ENCODE results near the gene PLIN4.

The PLIN4 gene

GRCh38 chr19:4505570-4506448, 12.5 kb downstream of the PLIN4 start:
- DNase-seq (ENCODE audit: low read depth): no peak

GRCh38 chr19:4504891-4505569, 13.3 kb downstream of the PLIN4 start:
- DNase-seq (ENCODE audit: low read depth): no peak

GRCh38 chr19:4504297-4504701, 14.0 kb downstream of the PLIN4 start:
- DNase-seq (ENCODE audit: low read depth): no peak

GRCh38 chr19:4503825-4504170, 14.5 kb downstream of the PLIN4 start:
- DNase-seq (ENCODE audit: low read depth): no peak

- DNase-seq (ENCODE audit: low read depth): no peak
Measured at GRCh38 chr19:4503132-4503824, 15.0 kb downstream of the PLIN4 start.

DNA sequence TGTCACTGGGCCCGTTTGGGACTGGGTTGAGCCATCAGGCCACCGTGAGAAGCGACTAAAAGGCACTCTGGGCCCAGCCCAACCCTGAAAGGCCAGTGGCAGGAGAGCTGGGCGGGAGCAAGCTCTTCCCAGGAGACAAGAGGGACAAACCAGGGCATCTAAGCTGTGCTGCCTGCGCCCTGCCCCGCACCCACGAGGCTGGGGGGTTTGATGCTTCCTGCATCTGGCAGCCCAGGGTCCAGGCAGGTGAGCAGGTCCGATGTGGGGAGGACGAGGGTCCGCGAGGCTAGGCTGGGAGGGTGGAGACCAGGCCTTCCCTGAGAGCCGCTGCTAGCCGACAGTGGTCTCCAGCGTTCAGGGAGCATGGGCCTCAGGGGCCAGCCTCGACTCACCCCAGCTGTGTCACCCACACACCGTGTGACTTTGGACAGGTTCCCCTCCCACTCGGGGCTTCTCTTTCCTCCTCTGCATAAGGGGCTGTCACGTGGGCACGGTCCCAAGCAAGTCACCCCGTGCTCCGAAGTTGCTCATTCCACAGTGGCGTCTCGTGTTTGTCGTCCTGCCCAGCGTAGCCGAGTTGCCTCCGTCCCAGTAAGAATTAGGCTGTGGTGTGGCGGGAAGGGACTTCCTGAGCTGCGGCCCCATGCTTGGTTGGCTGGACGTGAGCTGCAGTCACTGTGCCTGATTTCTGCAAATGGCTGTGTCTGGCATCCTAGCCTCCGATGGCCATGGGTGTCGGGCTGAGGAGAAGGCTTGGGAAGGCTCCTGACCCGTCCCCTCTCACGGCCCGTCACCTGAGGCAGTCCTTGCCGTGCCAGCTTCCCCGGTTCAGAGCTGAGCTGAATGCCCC, 15.8 kb downstream of the PLIN4 start:
- DNase-seq (ENCODE audit: low read depth): no peak

DNA sequence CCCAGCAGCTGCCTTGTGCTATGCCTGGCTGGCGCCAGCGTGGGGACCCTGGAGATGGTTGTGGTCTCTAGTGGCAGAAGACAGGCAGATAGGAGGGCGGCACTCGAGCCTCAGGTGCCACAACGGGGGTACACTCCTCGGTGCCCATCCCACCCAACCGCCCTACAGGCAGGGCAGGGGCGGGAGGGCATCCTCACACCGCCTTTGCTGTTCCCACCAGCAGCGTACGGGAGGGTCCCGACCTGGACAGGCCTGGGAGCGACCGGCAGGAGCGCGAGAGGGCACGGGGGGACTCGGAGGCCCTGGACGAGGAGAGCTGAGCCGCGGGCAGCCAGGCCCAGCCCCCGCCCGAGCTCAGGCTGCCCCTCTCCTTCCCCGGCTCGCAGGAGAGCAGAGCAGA, 16.6 kb downstream of the PLIN4 start:
- DNase-seq (ENCODE audit: low read depth): no peak

- DNase-seq (ENCODE audit: low read depth): no peak
Measured at GRCh38 chr19:4500841-4501591, 17.3 kb downstream of the PLIN4 start.

DNA sequence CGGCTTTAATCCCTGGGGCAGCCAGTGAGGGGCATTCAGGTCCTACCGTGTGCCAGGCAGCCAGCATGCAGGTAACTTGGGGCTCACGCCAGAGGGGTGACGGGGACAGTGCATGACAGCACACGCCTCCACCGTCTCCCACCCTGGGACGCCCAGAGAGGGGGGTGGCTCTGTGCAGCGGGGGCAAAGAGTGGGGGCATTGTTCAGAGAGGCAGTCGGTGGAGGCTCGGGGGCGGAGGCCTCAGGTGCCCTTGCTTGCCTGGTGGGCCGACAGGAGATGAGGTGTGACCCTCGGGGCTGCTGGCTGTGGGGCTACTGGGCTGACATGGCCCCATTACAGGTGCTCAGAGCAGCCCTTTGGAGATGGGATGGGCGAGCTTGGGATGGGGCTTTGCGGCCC, 18.4 kb downstream of the PLIN4 start:
- DNase-seq (ENCODE audit: low read depth): no peak

- DNase-seq (ENCODE audit: low read depth): no peak
Measured at GRCh38 chr19:4499318-4499717, 19.0 kb downstream of the PLIN4 start.

DNA sequence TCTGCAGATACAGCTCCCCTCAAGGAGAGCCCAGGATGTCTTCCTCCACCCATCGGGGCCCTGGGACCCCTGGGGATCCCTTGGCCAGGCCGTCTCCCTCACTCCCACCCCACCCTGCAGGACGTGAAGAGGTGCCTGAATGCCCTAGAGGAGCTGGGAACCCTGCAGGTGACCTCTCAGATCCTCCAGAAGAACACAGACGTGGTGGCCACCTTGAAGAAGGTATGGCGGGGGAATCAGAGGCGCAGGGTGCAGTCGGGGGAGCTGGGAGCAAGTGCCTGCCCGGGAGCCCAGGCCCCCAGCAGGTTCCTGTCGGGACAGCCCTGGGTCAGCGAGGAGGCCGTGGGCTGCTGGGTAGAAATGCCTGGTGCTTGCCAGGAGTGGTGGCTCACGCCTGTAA, 19.6 kb downstream of the PLIN4 start:
- no peak for DNase-seq (ENCODE audit: low read depth)

DNA sequence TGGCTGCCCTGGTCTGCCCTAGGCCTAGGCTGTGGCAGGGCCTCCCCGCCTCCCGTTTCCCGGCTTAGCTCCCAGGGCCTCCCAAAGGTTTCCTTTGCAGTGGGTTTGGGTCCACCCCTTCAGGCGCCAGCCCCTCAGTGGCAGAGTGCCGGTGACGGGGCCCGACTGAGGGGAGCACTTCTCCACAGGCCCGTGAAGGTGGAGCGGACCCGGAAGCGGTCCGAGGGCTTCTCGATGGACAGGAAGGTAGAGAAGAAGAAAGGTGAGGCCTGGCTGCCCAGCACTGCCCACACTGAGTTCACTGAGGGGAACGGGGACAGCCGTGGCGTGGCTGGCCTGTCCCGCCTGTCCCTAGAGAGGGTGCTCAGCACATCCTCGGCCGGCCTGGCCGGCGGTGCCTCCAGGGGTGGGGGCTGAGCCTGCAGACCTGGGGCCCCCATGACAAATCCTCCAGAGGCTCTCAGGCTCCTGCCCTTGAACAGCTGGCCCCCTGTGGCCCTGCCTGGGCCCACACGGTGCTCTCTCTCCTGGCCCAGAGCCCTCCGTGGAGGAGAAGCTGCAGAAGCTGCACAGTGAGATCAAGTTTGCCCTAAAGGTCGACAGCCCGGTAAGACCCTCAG, 20.4 kb downstream of the PLIN4 start:
- no peak for DNase-seq (ENCODE audit: low read depth)

- DNase-seq (ENCODE audit: low read depth): no peak
Measured at GRCh38 chr19:4496304-4496703, 22.0 kb downstream of the PLIN4 start.

GRCh38 chr19:4495471-4495870, 22.8 kb downstream of the PLIN4 start:
- no peak for DNase-seq (ENCODE audit: low read depth)

GRCh38 chr19:4494691-4495064, 23.6 kb downstream of the PLIN4 start:
- DNase-seq (ENCODE audit: low read depth): no peak

GRCh38 chr19:4493929-4494690, 24.2 kb downstream of the PLIN4 start:
- DNase-seq (ENCODE audit: low read depth): no peak

DNA sequence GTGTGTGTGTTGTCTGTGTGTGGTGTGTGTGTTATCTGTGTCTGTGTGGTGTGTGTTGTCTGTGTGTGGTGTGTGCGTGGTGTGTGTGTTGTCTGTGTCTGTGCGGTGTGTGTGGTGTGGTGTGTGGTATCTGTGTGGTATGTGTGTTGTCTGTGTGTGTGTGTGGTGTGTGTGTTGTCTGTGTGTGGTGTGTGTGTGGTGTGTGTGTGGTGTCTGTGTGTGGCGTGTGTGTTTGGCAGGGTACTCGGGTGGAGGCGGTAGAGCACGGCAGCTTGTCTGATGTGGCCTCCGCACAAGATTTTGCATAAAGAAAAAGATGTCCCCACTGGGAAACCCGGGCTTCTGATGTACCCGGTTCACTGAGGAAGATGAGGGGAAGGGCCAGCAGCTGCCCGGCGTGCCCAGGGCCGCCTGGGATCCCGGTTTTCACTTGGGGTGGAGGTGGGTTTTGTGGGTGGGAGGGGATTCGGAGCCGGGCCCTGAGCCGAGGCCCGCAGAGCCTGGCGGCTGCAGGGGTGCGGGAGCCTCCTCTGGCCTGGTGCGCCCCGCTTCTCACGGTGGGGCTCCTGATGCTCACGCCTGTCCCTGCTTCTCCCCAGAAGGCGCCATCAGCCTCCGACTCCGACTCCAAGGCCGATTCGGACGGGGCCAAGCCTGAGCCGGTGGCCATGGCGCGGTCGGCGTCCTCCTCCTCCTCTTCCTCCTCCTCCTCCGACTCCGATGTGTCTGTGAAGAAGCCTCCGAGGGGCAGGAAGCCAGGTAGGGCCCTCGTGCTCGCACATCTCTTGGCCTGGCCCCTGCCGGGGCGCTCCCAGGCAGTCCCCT, 25.0 kb downstream of the PLIN4 start:
- DNase-seq (ENCODE audit: low read depth): no peak

DNA sequence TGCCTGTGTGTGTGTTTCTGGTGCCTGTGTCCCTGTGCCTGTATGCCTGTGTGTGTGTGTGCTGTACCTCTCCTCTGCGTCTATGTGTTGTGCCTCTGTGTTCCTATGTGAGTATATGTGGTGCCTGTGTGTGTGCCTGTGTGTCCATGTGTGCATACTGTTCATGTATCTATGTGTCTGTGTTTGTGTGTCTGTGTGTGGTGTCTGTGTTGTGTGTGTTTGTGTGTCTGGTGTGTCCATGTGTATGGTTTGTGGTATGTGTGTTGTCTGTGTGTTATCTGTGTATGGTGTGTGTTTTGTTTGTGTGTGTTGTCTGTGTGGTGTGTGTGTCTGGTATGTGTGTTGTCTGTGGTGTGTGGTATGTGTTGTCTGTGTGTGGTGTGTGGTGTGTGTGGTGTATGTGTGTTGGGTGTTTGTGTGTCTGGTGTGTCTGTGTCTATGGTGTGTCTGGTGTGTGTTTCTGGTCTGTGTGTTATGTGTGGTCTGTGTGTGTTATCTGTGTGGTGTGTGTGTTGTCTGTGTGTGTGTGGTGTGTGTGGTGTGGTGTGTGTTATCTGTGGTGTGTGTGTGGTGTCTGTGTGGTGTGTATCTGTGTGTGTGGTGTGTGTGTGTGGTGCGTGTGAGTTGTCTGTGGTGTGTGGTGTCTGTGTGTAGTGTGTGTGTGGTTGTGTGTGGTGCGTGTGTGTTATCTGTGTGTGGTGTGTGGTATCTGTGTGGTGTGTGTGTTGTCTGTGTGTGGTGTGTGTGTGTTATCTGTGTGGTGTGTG, 25.8 kb downstream of the PLIN4 start:
- DNase-seq (ENCODE audit: low read depth): no peak

DNA sequence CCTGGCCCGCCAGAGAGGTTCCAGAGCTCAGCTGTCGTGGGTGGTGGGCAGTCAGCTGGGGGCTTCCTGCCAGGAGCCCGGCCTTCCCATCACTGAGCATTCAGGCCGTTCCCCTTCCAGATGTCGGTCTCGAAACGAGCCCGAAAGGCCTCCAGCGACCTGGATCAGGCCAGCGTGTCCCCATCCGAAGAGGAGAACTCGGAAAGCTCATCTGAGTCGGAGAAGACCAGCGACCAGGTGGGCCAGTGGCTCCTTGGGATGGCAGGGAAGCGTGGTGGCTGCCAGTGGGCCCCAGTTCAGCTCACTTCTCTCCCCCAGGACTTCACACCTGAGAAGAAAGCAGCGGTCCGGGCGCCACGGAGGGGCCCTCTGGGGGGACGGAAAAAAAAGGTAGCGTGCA, 26.8 kb downstream of the PLIN4 start:
- no peak for DNase-seq (ENCODE audit: low read depth)

All from EH (cell line).